SU-DHL-6 (cell line): ENCODE measurements around the gene EYA2.

Source experiments
- EZH2phosphoT487 ChIP-seq: fragments of 200-600 bp; sonication (generic), shearing (Covaris generic); conservative IDR thresholded peaks from 2 replicates; pipeline ENCODE4 v1.6.1; 2018; ENCODE audit warnings: mild to moderate bottlenecking, antibody characterized with exemption, low read length, moderate library complexity, mixed read lengths
- TF ChIP-seq, protein P1 (sequence below): fragments of 200-600 bp; sonication (generic); IDR thresholded peaks from one replicate; pipeline ENCODE4 v1.5.1; 2017; ENCODE audit warnings: antibody characterized with exemption, mild to moderate bottlenecking, low read length, moderate library complexity; ENCODE audit not compliant: insufficient read depth, poor library complexity, severe bottlenecking

DNA sequence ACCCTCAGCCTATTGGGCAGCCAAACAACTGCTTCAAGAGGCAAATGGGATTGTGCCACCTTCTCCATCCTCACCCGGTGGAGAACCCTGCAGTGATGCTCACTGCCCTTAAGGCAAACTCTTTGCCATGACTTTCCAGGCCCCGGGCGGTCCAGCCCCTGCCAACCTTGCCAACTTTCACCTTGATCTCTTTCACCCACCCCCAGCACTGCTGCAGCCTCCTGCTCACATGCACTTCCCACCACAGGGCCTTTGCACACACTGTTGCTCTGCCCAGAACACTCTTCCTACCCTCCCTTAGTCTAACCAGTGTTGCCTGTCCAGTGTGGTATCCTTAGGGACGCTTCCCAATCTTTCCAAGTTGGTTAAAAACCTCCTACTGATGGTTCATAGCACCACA lies 221.1 kb downstream of the EYA2 start:
- TF ChIP-seq, protein P1, sequence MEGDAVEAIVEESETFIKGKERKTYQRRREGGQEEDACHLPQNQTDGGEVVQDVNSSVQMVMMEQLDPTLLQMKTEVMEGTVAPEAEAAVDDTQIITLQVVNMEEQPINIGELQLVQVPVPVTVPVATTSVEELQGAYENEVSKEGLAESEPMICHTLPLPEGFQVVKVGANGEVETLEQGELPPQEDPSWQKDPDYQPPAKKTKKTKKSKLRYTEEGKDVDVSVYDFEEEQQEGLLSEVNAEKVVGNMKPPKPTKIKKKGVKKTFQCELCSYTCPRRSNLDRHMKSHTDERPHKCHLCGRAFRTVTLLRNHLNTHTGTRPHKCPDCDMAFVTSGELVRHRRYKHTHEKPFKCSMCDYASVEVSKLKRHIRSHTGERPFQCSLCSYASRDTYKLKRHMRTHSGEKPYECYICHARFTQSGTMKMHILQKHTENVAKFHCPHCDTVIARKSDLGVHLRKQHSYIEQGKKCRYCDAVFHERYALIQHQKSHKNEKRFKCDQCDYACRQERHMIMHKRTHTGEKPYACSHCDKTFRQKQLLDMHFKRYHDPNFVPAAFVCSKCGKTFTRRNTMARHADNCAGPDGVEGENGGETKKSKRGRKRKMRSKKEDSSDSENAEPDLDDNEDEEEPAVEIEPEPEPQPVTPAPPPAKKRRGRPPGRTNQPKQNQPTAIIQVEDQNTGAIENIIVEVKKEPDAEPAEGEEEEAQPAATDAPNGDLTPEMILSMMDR, result no peak
- TF ChIP-seq EZH2phosphoT487, result no peak
